ENCODE measurements around the gene ZNF438.
"Not testable (repeated sequence)": the region's sequence is repeated elsewhere in the genome, so short reads cannot be mapped to it uniquely, and the experiment has no call there.

The ZNF438 gene

GRCh38 chr10:31051703-31052102 is 20.0 kb upstream of the ZNF438 start:
- no peak overlapping the region for H3K9ac ChIP-seq
- H3K4me1 ChIP-seq, result no peaks in the 10 kb centered on the region
- no peaks in the 10 kb centered on the region; the same call in 1 of the 2 replicates for H3K9me3 ChIP-seq
- H4K20me1 ChIP-seq, result no peaks in the 10 kb centered on the region
- no peaks in the 10 kb centered on the region for H3K36me3 ChIP-seq
- H3K27ac ChIP-seq, result no peak overlapping the region
- TF ChIP-seq Cebpa-rat (IDR thresholded peaks at IDR 0.05), result no peak
- H3K4me2 ChIP-seq, result no peak overlapping the region
- H3K27me3 ChIP-seq, result no peaks in the 10 kb centered on the region
- H3K4me3 ChIP-seq, result no peak overlapping the region

DNA sequence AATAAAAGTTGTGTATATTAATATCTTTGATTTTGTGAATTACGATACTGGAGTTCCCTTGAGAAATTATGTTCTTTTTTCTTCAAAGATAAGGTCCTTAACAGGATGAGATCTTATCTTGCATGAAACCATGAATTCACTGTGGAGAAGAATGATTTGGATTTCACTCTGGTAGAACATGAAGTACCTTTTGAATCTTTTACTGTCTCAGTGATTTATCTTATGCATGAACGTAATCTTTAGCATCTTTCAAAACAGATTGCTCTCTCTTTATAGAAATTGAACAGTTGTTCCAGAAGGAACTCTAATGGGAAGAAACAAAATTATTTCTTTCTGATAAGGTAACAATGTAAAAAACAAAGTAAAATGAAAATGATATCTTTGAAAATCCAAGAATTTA is 11.0 kb upstream of the ZNF438 start:
- no peaks in the 10 kb centered on the region for H3K4me1 ChIP-seq
- no peak overlapping the region for H3K27ac ChIP-seq
- no peaks in the 10 kb centered on the region for H4K20me1 ChIP-seq
- no peak overlapping the region for H3K4me3 ChIP-seq
- no peaks in the 10 kb centered on the region for H3K36me3 ChIP-seq
- no peak for TF ChIP-seq Cebpa-rat (IDR thresholded peaks at IDR 0.05)
- 0 out of 2 replicates have a peak, but pooled peaks cover 8% of the 10 kb centered on the region for H3K9me3 ChIP-seq
- no peaks in the 10 kb centered on the region for H3K27me3 ChIP-seq
- no peak overlapping the region for H3K4me2 ChIP-seq
- no peak overlapping the region for H3K9ac ChIP-seq

DNA sequence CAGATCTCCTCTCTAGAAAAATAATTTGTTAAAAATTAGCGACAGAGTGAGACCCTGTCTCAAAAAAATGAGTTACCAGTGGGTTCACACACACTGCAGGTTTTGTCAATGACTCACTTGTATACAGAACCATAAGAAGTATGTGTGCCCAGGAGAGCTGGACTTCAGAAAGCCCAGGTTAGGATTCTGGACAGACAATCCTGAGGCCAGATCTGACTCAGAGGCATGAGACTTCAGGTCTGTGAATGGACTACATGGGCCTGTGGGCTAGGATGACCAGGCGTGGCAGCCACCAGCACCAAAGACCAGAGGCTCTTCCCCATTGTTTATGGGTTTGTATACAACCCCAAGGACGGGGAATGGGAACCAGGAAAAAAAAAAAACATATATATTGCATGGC is 9.3 kb upstream of the ZNF438 start:
- H3K36me3 ChIP-seq, result no peaks in the 10 kb centered on the region
- H3K4me1 ChIP-seq, result no peaks in the 10 kb centered on the region
- TF ChIP-seq Cebpa-rat (IDR thresholded peaks at IDR 0.05), result no peak
- H3K9me3 ChIP-seq, result 0 out of 2 replicates have a peak, but pooled peaks cover 3% of the 10 kb centered on the region
- no peaks in the 10 kb centered on the region for H3K27me3 ChIP-seq
- no peak overlapping the region for H3K4me3 ChIP-seq
- no peak overlapping the region for H3K4me2 ChIP-seq
- no peaks in the 10 kb centered on the region for H4K20me1 ChIP-seq
- H3K27ac ChIP-seq, result no peak overlapping the region
- no peak overlapping the region for H3K9ac ChIP-seq

DNA sequence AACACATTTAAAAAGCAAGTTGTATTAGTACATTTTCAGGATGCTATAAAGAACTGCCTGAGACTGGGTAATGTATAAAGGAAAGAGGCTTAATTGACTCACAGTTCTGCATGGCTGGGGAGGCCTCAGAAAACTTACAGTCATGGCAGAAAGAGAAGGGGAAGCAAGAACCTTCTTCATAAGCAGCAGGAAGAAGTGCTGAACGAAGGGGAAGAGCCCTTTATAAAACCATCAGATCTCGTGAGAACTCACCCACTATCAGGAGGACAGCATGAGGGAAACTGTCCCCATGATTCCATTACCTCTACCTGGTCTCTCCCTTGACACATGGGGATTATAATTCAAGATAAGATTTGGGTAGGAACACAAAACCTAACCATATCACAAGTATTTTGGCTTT is 7.3 kb upstream of the ZNF438 start:
- not testable (repeated sequence) for H3K4me3 ChIP-seq, H3K9ac ChIP-seq, H3K27me3 ChIP-seq, H4K20me1 ChIP-seq, H3K27ac ChIP-seq, H3K9me3 ChIP-seq, H3K36me3 ChIP-seq, H3K4me1 ChIP-seq
- 0 out of 2 replicates have a peak overlapping the region, but pooled peaks have one; percentile 11 for H3K4me2 ChIP-seq

- H3K36me3 ChIP-seq, result no peaks in the 10 kb centered on the region
- no peak overlapping the region for H3K27ac ChIP-seq
- no peak overlapping the region for H3K4me2 ChIP-seq
- no peak overlapping the region for H3K4me3 ChIP-seq
- no peak overlapping the region for H3K9ac ChIP-seq
- H3K27me3 ChIP-seq, result no peaks in the 10 kb centered on the region
- no peaks in the 10 kb centered on the region for H3K9me3 ChIP-seq
- no peak for TF ChIP-seq Cebpa-rat (IDR thresholded peaks at IDR 0.05)
- H3K4me1 ChIP-seq, result peaks cover 2% of the 10 kb centered on the region; the same call in 1 of the 2 replicates
- H4K20me1 ChIP-seq, result no peaks in the 10 kb centered on the region
These were observed 6.1 kb upstream of the ZNF438 start for GRCh38 chr10:31037749-31038148.

DNA sequence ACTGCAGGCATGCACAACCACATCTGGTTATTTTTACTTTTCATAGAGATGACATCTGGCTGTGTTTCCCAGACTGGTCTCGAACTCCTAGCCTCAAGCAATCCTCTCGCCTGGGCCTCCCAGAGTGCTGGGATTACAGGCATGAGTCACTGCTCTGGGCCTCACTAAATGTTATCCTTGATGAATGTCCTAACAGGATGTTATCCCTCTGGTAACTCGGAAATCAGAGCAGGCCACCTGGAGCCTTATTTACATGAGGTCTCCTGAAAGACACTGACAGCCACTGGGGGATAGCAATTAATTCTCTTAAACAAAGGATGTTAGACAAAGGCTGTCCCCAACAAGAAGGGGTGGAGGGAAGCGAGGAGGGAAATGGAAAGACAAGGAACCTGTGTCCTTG is 4.5 kb upstream of the ZNF438 start:
- no peak for TF ChIP-seq Cebpa-rat (IDR thresholded peaks at IDR 0.05)
- H3K4me3 ChIP-seq, result no peak overlapping the region
- peaks cover 7% of the 10 kb centered on the region; the same call in 1 of the 2 replicates for H3K4me1 ChIP-seq
- no peaks in the 10 kb centered on the region for H3K27me3 ChIP-seq
- no peaks in the 10 kb centered on the region for H3K36me3 ChIP-seq
- no peaks in the 10 kb centered on the region for H3K9me3 ChIP-seq
- H3K4me2 ChIP-seq, result no peak overlapping the region
- H3K9ac ChIP-seq, result no peak overlapping the region
- no peak overlapping the region for H3K27ac ChIP-seq
- no peaks in the 10 kb centered on the region for H4K20me1 ChIP-seq

DNA sequence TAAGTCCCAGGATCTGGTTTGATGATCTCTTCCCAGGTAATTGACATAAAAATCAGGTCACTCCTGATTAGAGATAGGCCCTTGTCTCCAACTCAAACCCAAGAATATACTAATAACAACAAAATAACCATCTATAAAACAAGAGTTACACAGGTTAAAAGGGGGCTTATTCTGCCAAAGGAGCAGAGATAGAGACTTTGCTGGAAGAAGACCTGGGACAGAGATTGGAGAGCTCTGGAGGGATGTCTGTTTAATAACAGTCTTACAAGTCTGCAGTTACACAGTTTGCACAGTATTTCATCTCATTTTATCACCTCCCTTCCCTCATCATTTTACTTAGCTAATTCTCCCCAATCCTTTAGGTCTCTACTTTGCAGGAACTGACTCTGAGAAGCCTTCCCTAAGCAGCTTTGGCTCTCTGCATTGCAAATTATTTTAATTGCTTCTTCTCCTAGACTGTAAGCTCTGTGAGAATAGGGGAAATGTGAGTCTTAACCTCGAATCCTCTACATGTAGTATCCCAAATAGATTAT is 3.7 kb upstream of the ZNF438 start:
- no peak overlapping the region for H3K9ac ChIP-seq
- H3K4me1 ChIP-seq, result peaks cover 12% of the 10 kb centered on the region; the same call in 1 of the 2 replicates
- H3K27me3 ChIP-seq, result no peaks in the 10 kb centered on the region
- TF ChIP-seq Cebpa-rat (IDR thresholded peaks at IDR 0.05), result no peak
- no peaks in the 10 kb centered on the region for H3K36me3 ChIP-seq
- H3K9me3 ChIP-seq, result no peaks in the 10 kb centered on the region
- no peak overlapping the region for H3K4me2 ChIP-seq
- no peak overlapping the region for H3K4me3 ChIP-seq
- no peak overlapping the region for H3K27ac ChIP-seq
- H4K20me1 ChIP-seq, result no peaks in the 10 kb centered on the region

GRCh38 chr10:31034098-31034909 is 2.6 kb upstream of the ZNF438 start:
- Histone ChIP-seq H3K4me1 (peaks cover 12% of the 10 kb centered on the region; the same call in 1 of the 2 replicates), H3K4me3 (no peak overlapping the region), H3K27me3 (no peaks in the 10 kb centered on the region), H3K4me2 (no peak overlapping the region), H3K36me3 (no peaks in the 10 kb centered on the region), H3K9ac (no peak overlapping the region), H4K20me1 (no peaks in the 10 kb centered on the region), H3K27ac (no peak overlapping the region), H3K9me3 (no peaks in the 10 kb centered on the region)
- no peak for TF ChIP-seq Cebpa-rat (IDR thresholded peaks at IDR 0.05)

- no peaks in the 10 kb centered on the region for H3K36me3 ChIP-seq
- peaks cover 12% of the 10 kb centered on the region; the same call in 1 of the 2 replicates for H3K4me1 ChIP-seq
- H4K20me1 ChIP-seq, result no peaks in the 10 kb centered on the region
- H3K9me3 ChIP-seq, result no peaks in the 10 kb centered on the region
- H3K4me2 ChIP-seq, result peak overlapping the region; percentile 94; the same call in 1 of the 2 replicates
- H3K9ac ChIP-seq, result no peak overlapping the region
- no peak for TF ChIP-seq Cebpa-rat (IDR thresholded peaks at IDR 0.05)
- no peak overlapping the region for H3K27ac ChIP-seq
- no peak overlapping the region for H3K4me3 ChIP-seq
- H3K27me3 ChIP-seq, result no peaks in the 10 kb centered on the region
These were observed 1.5 kb upstream of the ZNF438 start for GRCh38 chr10:31033147-31033546.
